ENCODE data around the gene C1orf105. TPM values are rescaled to one million over a fixed set of nuclear protein-coding genes. Genes with fewer than 3 reads are reported as not detected.

Gene C1orf105
- total and polyA plus RNA-seq, 10 of the 15 experiments (the other 5 are each of a cell fraction or from before 2014, with no cell fraction given) = not detected

GRCh38 chr1:172382990-172383389, 37.5 kb upstream of the C1orf105 start:
- Histone ChIP-seq H3K9ac (ENCODE audit: control insufficient read depth, insufficient read depth, low read length) (no peak overlapping the region), H3K4me2 (ENCODE audit: control insufficient read depth, insufficient read depth) (no peak overlapping the region), H3K36me3 (ENCODE audit: control insufficient read depth in 2 of 2, insufficient read depth in 2 of 2, low read length in 1 of 2) (no peaks in the 10 kb centered on the region), H3K27ac (ENCODE audit: control insufficient read depth, insufficient read depth) (no peak overlapping the region), H3K79me2 (ENCODE audit: control insufficient read depth, insufficient read depth, low read length) (no peaks in the 10 kb centered on the region), H2AFZ (ENCODE audit: control insufficient read depth, low read depth, low read length) (no peak overlapping the region), H3K4me3 (no peak overlapping the region), H4K20me1 (ENCODE audit: control insufficient read depth, insufficient read depth) (no peaks in the 10 kb centered on the region), H3K27me3 (replicated peaks in 1 of 2; ENCODE audit: control insufficient read depth in 2 of 2, insufficient read depth in 2 of 2, low read length in 1 of 2) (no peaks in the 10 kb centered on the region), H3K9me3 (replicated peaks; ENCODE audit: control insufficient read depth, insufficient read depth, low read length) (peaks cover 3% of the 10 kb centered on the region; the same call in 1 of the 3 replicates), H3K4me1 (ENCODE audit: control insufficient read depth, insufficient read depth, low read length) (peaks cover 16% of the 10 kb centered on the region)
- FAIRE-seq (no peak), ATAC-seq (no peak), DNase-seq (ENCODE audit: low read depth, low spot score) (no peak)
- ChIA-PET RAD21 (ENCODE audit: unreplicated experiment) (interaction anchor here (1.0 to 3.6 kb wide), 4 partner anchors 8 to 266 kb away, joined by 3 to 75 read pairs (median 50); no protein-coding TSS in a partner anchor), SMC1A (ENCODE audit: uncharacterized antibody, unreplicated experiment) (interaction anchor here (1.4 to 16.9 kb wide), 4 partner anchors 13 to 41 kb away, joined by 3 to 345 read pairs (median 279); no protein-coding TSS in a partner anchor), POLR2A (interaction anchor here (1.6 kb wide), 1 partner anchor 15 kb away, joined by 6 read pairs; no protein-coding TSS in a partner anchor), CTCF (interaction anchor here (3.1 to 7.0 kb wide), 2 partner anchors 11 to 23 kb away, joined by 16 to 64 read pairs; no protein-coding TSS in a partner anchor)
- WGBS (ENCODE audit: insufficient coverage, insufficient replicate concordance, low lambda C conversion rate, missing lambda C conversion rate) = 51% methylated on average over 4 of the region's 4 CpGs
- BruUV-seq (replicated peaks) = no TSS peak
- in situ Hi-C loops (cut with MboI) (no loop called here), intact Hi-C loops (cut with micrococcal nuclease; ENCODE audit: unreplicated experiment) (no loop called here)
- no peak for TF ChIP-seq EZH2 (IDR thresholded peaks at IDR 0.05; ENCODE audit: borderline replicate concordance, control insufficient read depth, low read depth, low read length)
- TF ChIP-seq EP300 (IDR thresholded peaks at IDR 0.05; ENCODE audit: borderline replicate concordance in 1 of 2, control insufficient read depth in 1 of 2, low read depth in 2 of 2, low read length in 2 of 2) = no peak
- TF ChIP-seq ZNF217 (IDR thresholded peaks at IDR 0.05) = no peak
- no peak for TF ChIP-seq ZNF384 (IDR thresholded peaks at IDR 0.05; ENCODE audit: borderline replicate concordance, low read depth, low read length)
- no peak for TF ChIP-seq SUZ12 (IDR thresholded peaks at IDR 0.05; ENCODE audit: unreplicated experiment)

GRCh38 chr1:172383536-172383935, 36.9 kb upstream of the C1orf105 start:
- ChIA-PET POLR2A (interaction anchor here (1.5 kb wide), 2 partner anchors 9 to 14 kb away, joined by 3 to 7 read pairs; no protein-coding TSS in a partner anchor), RAD21 (ENCODE audit: unreplicated experiment) (interaction anchor here (0.5 to 1.5 kb wide), 6 partner anchors 11 to 173 kb away, joined by 3 to 8 read pairs (median 4); no protein-coding TSS in a partner anchor), SMC1A (ENCODE audit: uncharacterized antibody, unreplicated experiment) (interaction anchor here (1.0 to 16.9 kb wide), 4 partner anchors 12 to 380 kb away, joined by 3 to 345 read pairs (median 279); no protein-coding TSS in a partner anchor), CTCF (interaction anchor here (1.3 to 7.0 kb wide), 3 partner anchors 11 to 23 kb away, joined by 3 to 64 read pairs (median 16); no protein-coding TSS in a partner anchor)
- Histone ChIP-seq H3K27ac (ENCODE audit: control insufficient read depth, insufficient read depth) (no peak overlapping the region), H3K36me3 (ENCODE audit: control insufficient read depth in 2 of 2, insufficient read depth in 2 of 2, low read length in 1 of 2) (no peaks in the 10 kb centered on the region), H3K4me2 (ENCODE audit: control insufficient read depth, insufficient read depth) (no peak overlapping the region), H3K9ac (ENCODE audit: control insufficient read depth, insufficient read depth, low read length) (no peak overlapping the region), H3K27me3 (replicated peaks in 1 of 2; ENCODE audit: control insufficient read depth in 2 of 2, insufficient read depth in 2 of 2, low read length in 1 of 2) (no peaks in the 10 kb centered on the region), H4K20me1 (ENCODE audit: control insufficient read depth, insufficient read depth) (no peaks in the 10 kb centered on the region), H3K4me1 (ENCODE audit: control insufficient read depth, insufficient read depth, low read length) (peaks cover 16% of the 10 kb centered on the region), H2AFZ (ENCODE audit: control insufficient read depth, low read depth, low read length) (no peak overlapping the region), H3K4me3 (no peak overlapping the region), H3K9me3 (replicated peaks; ENCODE audit: control insufficient read depth, insufficient read depth, low read length) (peaks cover 1% of the 10 kb centered on the region; the same call in 1 of the 3 replicates), H3K79me2 (ENCODE audit: control insufficient read depth, insufficient read depth, low read length) (no peaks in the 10 kb centered on the region)
- ATAC-seq (no peak), FAIRE-seq (no peak), DNase-seq (ENCODE audit: low read depth, low spot score) (no peak)
- no TSS peak for BruUV-seq (replicated peaks)
- 69% methylated on average over 3 of the region's 3 CpGs for WGBS (ENCODE audit: insufficient coverage, insufficient replicate concordance, low lambda C conversion rate, missing lambda C conversion rate)
- in situ Hi-C loops (cut with MboI) (no loop called here), intact Hi-C loops (cut with micrococcal nuclease; ENCODE audit: unreplicated experiment) (no loop called here)
- no peak for TF ChIP-seq EGR1 (IDR thresholded peaks at IDR 0.05; ENCODE audit: borderline replicate concordance in 1 of 2, low read depth in 2 of 2, low read length in 2 of 2)
- TF ChIP-seq IKZF1 (conservative IDR thresholded peaks at IDR 0.05) = no peak
- TF ChIP-seq HDAC6 (IDR thresholded peaks at IDR 0.05; ENCODE audit: unreplicated experiment) = no peak
- no peak for TF ChIP-seq BCL3 (IDR thresholded peaks at IDR 0.05; ENCODE audit: borderline replicate concordance, insufficient read depth, low read depth, low read length, poor library complexity, severe bottlenecking)
- TF ChIP-seq NFXL1 (IDR thresholded peaks at IDR 0.05; ENCODE audit: borderline replicate concordance) = no peak
- no peak for TF ChIP-seq PAX8 (IDR thresholded peaks at IDR 0.05)
- no peak for TF ChIP-seq CHD4 (IDR thresholded peaks at IDR 0.05)
- no peak for TF ChIP-seq SPI1 (IDR thresholded peaks at IDR 0.05; ENCODE audit: borderline replicate concordance, insufficient read depth, low read depth, low read length)

All from GM12878 (cell line).